Central memory CD8-positive, alpha-beta T cell (primary cell): ENCODE results near the gene KNDC1.
A peak's percentile ranks its signal among the peaks of the same experiment; 100 is the strongest.

Experiments used
- ATAC-seq: fragments of 150-1000 bp; cut with Tn5 transposase; replicated peaks from 2 replicates; pipeline ENCODE4 v1.10.0; 2022; ENCODE audit warnings: mild to moderate bottlenecking, moderate FRiP score, moderate number of reproducible peaks; ENCODE audit not compliant: poor library complexity, severe bottlenecking; ENCODE audit errors: extremely low read depth
- DNase-seq, 2 donors: peaks; one replicate each; pipeline ENCODE4 v3.0.0; 2021; ENCODE audit warnings: low spot score in 2 of 2
- H3K27ac Mint-ChIP-seq: one replicate; pipeline ENCODE4 v1.8.0; 2022; ENCODE audit warnings: low read depth, mild to moderate bottlenecking, moderate library complexity, mixed read lengths
- H3K27me3 Mint-ChIP-seq: one replicate; pipeline ENCODE4 v1.8.0; 2022; ENCODE audit warnings: mixed read lengths
- H3K36me3 Mint-ChIP-seq: one replicate; pipeline ENCODE4 v1.8.0; 2022; ENCODE audit warnings: mild to moderate bottlenecking, moderate library complexity, mixed read lengths; ENCODE audit not compliant: insufficient read depth
- H3K4me1 Mint-ChIP-seq: one replicate; pipeline ENCODE4 v1.8.0; 2022; ENCODE audit warnings: mixed read lengths
- H3K4me3 Mint-ChIP-seq: one replicate; pipeline ENCODE4 v1.8.0; 2022; ENCODE audit warnings: mild to moderate bottlenecking, moderate library complexity, mixed read lengths
- H3K9me3 Mint-ChIP-seq: one replicate; pipeline ENCODE4 v1.8.0; 2022; ENCODE audit warnings: mixed read lengths

Gene KNDC1

DNA sequence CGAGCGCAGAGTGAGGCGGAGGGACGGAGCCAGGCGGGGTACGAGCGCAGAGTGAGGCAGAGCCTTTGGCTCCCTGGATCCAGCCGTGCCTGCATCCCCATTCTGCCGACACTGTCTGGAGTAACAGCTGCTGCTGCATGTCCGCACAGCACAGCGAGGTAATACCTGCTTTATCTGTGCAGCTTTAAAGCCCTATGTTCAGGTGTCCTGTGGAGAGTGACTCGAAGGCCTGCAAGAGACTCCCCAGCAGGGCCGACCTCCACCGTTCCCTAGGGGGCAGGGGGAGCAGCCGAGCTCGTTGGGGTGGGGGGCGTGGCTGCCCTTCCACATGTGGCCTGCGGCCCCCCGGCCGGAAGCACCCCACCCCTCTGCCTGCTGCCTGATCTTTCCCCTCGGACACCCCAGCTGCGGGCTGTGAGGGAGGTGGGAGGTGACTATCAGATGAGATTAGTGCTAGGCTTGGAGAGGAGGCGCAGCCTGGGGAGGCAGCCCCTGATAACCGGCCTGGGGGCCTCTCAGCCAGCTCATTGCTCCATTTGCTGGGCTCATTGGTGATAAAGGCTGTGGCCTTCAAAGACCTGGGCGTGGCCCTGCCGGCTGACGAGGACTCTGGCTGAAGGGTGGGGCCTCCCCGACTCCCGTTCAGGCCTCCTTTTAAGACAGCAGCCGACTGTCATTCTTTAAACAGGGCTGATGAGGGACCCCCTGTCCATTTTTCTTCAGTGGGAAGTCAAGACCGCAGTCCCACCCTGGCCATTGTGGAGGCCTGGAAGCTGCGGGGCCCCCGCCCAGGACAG lies 85.6 kb downstream of the KNDC1 start:
- no peak for DNase-seq
- Mint-ChIP-seq H3K4me3 (no peak overlapping the region), H3K36me3 (no peaks in the 10 kb centered on the region), H3K27ac (no peak overlapping the region), H3K9me3 (no peaks in the 10 kb centered on the region), H3K4me1 (peaks cover 22% of the 10 kb centered on the region), H3K27me3 (peaks cover 37% of the 10 kb centered on the region)
- ATAC-seq: no peak

DNA sequence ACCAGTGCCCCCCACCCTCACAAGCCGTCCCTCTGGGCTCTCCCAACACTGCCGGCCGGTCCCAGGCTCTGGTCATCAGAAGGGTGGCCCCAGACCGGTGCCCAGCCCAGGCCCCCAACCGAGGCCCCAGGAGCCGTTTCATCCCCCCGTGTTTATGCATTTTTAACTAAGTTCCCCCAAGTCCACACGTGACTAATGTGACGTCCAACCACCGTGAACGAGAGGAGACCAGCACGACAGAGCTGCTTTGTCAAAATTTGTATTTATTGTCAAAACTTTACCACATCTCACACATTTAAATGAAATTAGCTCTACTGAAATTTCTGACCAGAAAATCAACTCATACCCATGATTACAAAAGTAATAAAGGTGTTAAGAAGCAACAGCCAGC lies 86.2 kb downstream of the KNDC1 start:
- DNase-seq (no peak), ATAC-seq (no peak)
- Mint-ChIP-seq H3K4me1 (peaks cover 16% of the 10 kb centered on the region), H3K9me3 (no peaks in the 10 kb centered on the region), H3K36me3 (no peaks in the 10 kb centered on the region), H3K27ac (no peak overlapping the region), H3K4me3 (no peak overlapping the region), H3K27me3 (peaks cover 31% of the 10 kb centered on the region)

DNA sequence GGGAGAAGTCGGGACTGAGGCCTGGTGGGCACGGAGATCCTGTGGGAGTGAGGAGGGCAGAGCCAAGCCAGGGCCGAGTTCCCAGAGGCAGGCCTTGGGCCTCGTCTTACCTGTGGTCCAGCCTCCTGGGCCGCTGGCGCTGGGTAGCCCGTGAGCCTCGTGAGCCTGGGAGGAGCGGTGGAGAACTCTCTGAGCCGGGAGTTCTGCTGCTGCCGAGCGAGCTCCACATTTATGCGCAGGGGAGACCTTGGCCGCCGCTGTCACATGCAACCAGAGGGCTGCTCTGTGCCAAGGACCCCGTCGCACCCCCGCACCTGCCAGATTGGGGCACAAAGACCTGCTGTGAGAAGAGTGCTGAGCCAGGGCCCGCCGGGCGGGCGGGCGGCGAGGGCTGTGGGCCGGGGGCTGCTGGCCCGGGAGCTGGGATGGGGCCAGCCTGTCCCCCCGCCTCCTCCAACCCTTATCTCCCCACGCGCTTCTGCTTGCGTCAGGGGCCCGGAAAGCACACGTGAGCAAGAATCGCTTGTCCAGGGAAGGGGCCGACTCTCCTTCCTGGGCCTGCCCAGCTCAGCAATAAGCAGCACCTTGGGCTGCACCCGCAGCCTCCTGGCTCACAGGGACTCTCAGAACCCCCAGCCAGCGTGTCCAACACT lies 87.8 kb downstream of the KNDC1 start:
- H3K4me1 Mint-ChIP-seq: peaks cover 5% of the 10 kb centered on the region
- H3K27ac Mint-ChIP-seq: no peak overlapping the region
- H3K4me3 Mint-ChIP-seq: no peak overlapping the region
- DNase-seq (no peak), ATAC-seq (no peak)
- peaks cover 16% of the 10 kb centered on the region for H3K27me3 Mint-ChIP-seq
- no peaks in the 10 kb centered on the region for H3K36me3 Mint-ChIP-seq
- no peaks in the 10 kb centered on the region for H3K9me3 Mint-ChIP-seq

DNA sequence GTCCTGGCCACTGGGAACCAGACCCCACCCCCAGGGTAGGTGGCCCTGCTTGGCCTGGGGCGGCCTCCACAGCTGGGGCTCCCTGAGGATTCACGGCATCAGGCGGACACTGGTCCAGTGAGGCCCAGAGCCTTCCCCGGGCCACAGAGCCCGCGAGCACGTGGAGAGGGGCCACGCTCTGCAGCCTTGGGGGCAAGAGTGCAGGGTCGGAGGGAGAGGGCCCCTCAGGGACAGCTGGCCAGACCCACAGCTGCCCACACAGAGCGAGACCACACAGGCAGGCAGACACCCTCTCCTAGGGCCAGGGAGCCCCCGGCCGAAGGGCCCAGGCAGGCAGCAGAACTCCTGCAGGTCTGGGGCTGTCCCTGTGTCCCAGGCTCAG lies 88.3 kb downstream of the KNDC1 start:
- ATAC-seq: no peak
- no peaks in the 10 kb centered on the region for H3K9me3 Mint-ChIP-seq
- H3K27me3 Mint-ChIP-seq: peaks cover 10% of the 10 kb centered on the region
- DNase-seq: no peak
- H3K36me3 Mint-ChIP-seq: no peaks in the 10 kb centered on the region
- peaks cover 5% of the 10 kb centered on the region for H3K4me1 Mint-ChIP-seq
- H3K27ac Mint-ChIP-seq: no peak overlapping the region
- no peak overlapping the region for H3K4me3 Mint-ChIP-seq

DNA sequence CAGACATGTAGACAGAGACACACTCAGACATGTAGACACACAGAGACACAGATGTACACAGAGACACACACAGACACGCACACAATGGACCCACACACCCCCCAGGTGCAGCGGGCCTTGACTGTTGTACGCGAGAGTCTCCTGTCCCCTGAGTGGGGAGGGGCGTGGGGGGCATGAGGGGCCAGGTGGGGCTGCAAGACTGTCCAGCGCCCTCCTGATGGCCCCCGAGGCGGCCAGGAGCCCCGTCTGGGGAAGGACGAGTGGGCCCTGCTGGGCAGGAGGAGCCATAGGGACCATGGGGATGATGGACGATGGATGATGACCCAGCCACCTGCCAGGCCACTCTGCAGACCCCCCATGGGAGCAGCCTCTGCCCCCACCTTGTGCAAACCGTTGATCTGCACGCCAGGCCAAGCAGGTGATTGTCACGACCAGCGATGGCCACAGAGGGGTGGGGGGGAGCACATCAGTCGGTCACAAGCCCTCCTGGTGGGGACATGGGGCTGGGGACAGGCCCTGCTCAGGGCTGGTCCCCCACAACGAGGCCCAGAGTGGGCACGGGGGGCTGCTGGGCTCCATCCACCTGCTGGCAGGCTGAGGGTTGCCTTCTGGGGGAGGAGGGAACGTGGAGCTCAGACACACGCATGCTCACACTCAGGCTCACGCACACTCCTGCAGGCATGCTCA lies 89.2 kb downstream of the KNDC1 start:
- H3K27me3 Mint-ChIP-seq: peaks cover 1% of the 10 kb centered on the region
- DNase-seq: no peak
- H3K4me1 Mint-ChIP-seq: peaks cover 5% of the 10 kb centered on the region
- no peaks in the 10 kb centered on the region for H3K36me3 Mint-ChIP-seq
- H3K9me3 Mint-ChIP-seq: no peaks in the 10 kb centered on the region
- H3K27ac Mint-ChIP-seq: no peak overlapping the region
- no peak for ATAC-seq
- H3K4me3 Mint-ChIP-seq: no peak overlapping the region

DNA sequence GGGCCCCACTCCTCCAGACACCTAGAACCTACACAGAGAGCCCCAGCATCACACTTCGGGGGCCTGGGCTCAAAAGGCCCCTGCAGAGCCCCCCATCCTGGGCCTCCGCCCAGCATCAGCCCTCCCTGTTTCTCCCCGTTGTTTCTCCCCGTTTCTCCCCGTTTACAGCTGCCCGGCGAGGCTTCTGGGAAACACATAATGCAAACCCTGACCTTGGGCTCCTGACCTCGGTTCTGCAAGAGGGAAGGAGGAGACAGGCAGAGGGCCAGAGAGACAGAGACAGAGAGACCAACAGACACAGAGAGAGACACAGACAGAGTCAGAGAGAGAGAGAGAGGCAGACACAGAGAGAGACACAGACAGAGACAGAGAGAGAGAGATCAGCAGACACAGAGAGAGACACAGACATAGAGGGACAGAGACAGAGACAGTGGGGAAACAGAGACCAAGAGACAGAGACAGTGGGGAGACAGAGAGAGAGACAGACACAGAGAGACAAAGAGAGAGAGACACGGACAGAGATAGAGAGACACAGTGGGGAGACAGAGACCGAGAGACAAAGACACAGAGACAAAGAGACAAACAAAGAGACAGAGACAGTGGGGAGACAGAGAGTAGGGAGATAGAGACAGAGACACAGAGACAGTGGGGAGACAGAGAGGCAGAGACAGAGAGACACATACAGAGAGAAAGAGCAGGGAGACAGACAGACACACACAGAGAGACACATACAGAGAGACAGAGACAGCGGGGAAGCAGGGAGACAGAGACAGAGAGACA lies 90.1 kb downstream of the KNDC1 start:
- ATAC-seq: no peak
- DNase-seq: no peak
- H3K4me3 Mint-ChIP-seq: no peak overlapping the region
- no peaks in the 10 kb centered on the region for H3K27me3 Mint-ChIP-seq
- H3K4me1 Mint-ChIP-seq: peaks cover 5% of the 10 kb centered on the region
- H3K27ac Mint-ChIP-seq: peak overlapping the region; percentile 9
- H3K9me3 Mint-ChIP-seq: no peaks in the 10 kb centered on the region
- H3K36me3 Mint-ChIP-seq: no peaks in the 10 kb centered on the region

DNA sequence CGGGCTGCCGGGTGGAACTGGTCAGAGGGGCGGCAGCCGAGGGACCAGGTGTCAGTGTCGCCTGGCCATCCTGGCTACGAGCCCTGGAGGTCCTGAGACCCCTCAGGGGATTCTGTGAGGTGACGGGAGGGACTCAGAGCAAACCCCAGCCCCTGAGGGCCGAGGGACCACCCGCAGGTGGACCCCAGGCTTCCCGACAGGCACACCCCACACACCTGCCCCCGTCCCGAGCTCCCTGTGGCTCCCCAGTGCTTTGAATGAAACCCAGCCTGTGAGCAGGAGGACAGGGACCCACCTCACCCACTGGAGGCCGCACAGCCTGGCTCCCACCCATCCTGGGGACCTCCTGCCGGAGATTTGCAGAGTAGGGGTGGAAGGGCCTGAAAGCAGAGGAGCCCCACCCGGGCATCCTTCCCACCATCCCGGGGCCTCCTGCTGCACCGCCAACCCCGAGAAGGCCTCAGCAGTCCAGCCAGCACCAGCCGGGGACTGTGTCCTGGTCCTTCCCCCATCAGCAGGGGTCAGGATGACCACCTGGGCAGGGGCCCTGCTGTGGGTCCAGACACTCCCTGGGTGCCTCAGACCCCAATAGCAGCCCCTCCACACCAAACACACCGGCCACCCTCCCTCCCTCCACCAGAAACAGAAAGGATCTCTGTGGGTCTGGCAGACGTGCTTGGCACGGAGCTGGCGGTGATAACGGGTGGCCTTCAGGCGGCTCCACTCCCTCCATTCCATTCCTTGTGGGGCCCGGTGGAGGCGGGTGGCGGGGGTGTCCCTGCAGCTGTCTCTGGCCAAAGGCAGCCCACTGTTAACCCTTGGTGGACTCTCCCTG lies 91.6 kb downstream of the KNDC1 start:
- no peak overlapping the region for H3K27ac Mint-ChIP-seq
- peaks cover 5% of the 10 kb centered on the region for H3K4me1 Mint-ChIP-seq
- H3K36me3 Mint-ChIP-seq: no peaks in the 10 kb centered on the region
- no peak overlapping the region for H3K4me3 Mint-ChIP-seq
- H3K27me3 Mint-ChIP-seq: no peaks in the 10 kb centered on the region
- DNase-seq (no peak), ATAC-seq (no peak)
- H3K9me3 Mint-ChIP-seq: no peaks in the 10 kb centered on the region

DNA sequence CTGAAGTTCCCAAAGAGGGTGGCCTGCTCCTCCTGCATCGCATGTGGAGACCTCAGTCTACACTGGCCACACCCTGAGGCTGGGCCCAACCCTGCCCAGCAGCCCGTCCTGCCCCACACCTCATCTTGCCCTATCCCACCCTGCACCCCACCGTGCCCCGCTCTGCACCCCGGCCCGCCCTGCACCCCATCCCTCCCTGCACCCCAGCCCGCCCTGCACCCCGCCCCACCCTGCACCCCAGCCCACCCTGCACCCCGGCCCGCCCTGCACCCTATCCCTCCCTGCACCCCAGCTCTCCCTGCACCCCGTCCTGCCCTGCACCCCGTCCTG lies 92.2 kb downstream of the KNDC1 start:
- no peak for DNase-seq
- Mint-ChIP-seq H3K4me3 (no peak overlapping the region), H3K27ac (no peak overlapping the region)

DNA sequence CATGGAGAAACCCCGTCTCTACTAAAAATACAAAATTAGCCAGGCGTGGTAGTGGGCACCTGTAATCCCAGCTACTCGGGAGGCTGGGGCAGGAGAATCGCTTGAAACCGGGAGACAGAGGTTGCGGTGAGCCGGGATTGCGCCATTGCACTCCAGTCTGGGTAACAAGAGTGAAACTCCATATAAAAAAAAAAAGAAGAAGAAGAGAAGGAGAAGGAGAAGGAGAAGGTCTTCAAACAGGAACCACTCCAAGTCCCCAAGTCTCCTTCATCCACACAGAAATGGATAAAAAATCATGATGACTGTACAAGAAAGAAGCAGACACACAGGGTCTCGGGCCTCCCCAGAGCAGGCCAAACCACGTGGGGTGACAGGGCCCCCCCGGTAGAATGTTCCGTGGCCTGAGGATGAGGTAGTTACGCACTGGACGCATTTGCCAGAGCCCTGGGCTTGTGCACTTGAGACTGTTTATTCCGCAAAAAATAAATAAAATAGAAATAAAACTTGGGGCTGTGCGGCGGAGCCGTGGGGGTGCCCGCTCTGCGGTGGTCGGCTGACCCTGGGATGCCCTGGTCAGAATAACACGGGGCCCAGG lies 93.4 kb downstream of the KNDC1 start:
- H3K27ac Mint-ChIP-seq: no peak overlapping the region
- H3K36me3 Mint-ChIP-seq: no peaks in the 10 kb centered on the region
- DNase-seq (no peak), ATAC-seq (no peak)
- H3K4me1 Mint-ChIP-seq: peaks cover 11% of the 10 kb centered on the region
- no peak overlapping the region for H3K4me3 Mint-ChIP-seq
- no peaks in the 10 kb centered on the region for H3K9me3 Mint-ChIP-seq
- H3K27me3 Mint-ChIP-seq: no peaks in the 10 kb centered on the region

More for the DNA sequence above, 92.2 kb downstream of the KNDC1 start:
- no peak for ATAC-seq
- H3K27me3 Mint-ChIP-seq: no peaks in the 10 kb centered on the region
- H3K36me3 Mint-ChIP-seq: no peaks in the 10 kb centered on the region
- H3K4me1 Mint-ChIP-seq: peaks cover 1% of the 10 kb centered on the region
- no peaks in the 10 kb centered on the region for H3K9me3 Mint-ChIP-seq

DNA sequence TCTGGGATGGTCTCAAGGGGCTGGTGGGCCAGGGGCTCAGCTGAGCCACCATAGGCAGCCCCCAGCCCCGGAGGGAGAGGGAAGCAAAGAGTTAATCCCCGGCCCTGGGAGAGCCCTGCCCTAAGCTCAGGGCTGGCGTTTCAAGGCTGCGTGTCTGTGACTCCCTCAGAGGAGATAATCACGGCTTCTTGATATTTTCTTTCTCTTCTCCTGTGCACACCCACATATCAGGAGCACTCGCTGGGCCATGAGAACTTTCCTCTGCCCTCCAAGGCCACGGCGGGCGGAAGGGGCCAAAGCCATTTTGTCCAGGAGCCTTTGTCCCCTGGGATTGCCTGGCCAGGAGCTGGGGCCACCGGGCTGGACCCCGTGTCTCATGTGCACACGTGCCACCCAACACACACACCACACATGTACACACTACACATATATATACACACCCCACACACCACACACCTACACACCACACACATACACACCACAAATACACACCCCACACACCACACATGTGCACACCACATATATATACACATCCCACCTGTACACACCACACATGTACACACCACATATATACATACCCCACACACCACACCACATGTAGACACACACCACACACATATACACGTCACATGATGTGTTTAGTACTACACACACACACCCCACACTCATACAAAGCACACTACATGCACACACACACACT lies 94.6 kb downstream of the KNDC1 start:
- Mint-ChIP-seq H3K4me3 (no peak overlapping the region), H3K9me3 (no peaks in the 10 kb centered on the region), H3K4me1 (peaks cover 18% of the 10 kb centered on the region), H3K27ac (no peak overlapping the region), H3K36me3 (peaks cover 3% of the 10 kb centered on the region), H3K27me3 (no peaks in the 10 kb centered on the region)
- DNase-seq: no peak
- no peak for ATAC-seq

DNA sequence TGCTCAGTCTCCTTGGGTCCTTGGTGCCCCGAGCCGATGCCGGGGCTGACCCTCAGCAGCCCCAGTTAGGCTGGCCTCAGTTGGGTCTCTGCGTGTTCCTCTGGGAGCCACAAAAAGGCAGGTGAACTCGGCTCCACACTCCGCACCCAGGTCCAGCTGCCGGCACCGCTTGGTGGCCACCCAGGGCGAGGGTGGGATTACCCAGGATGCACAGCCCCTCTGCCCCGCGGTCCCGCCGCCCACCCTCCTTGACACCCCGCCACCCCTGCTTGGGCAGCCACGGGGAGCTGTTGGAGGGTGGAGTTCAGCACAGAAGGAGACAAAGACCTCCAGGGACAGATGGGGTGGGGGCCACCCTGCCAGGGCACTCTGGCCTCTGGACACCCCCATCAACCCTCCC lies 95.3 kb downstream of the KNDC1 start:
- Mint-ChIP-seq H3K27me3 (no peaks in the 10 kb centered on the region), H3K4me1 (peaks cover 26% of the 10 kb centered on the region), H3K9me3 (no peaks in the 10 kb centered on the region), H3K36me3 (peaks cover 3% of the 10 kb centered on the region), H3K27ac (no peak overlapping the region), H3K4me3 (no peak overlapping the region)
- no peak for ATAC-seq
- no peak for DNase-seq
